ENCODE results near the gene STX4.
A peak's percentile ranks its signal among the peaks of the same experiment; 100 is the strongest.

DNA sequence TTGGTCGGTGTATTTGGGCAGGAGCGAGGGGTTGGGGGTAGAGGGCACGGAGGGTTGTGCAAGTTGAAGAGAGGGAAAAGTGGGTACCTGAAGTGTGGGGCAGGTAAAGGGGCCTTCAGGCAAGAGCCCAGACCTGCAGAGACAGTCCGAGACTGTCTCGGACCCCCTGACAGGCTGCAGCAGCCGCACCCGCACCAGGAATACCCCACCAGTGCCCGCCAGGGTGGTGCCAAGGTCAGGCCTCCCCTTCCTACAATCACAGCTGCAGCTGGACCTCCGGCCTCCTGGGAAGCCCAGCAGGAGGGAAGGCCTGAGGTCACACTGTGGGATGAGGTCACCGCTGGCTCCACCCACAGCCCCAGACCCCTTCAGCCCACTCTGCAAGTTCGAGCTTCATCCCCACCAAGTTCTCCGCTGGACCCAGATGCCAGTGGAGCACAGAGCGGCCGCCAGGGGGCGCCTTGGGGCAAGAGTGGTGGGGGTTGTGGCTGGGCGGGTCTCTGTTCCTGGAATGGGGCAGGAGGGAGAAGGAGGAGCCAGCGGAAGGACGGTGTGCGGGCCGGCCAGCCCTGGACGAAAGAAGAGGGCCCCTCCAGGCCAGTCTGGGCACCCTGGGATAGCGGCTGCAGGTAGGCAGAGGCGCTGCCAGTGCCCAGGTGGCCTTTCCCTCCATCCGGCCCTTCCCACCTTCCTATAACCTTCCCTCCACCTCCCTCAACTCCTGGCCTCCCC lies 48.5 kb upstream of the STX4 start, which contains the start of gene HSD3B7:
- TF ChIP-seq, protein P1, sequence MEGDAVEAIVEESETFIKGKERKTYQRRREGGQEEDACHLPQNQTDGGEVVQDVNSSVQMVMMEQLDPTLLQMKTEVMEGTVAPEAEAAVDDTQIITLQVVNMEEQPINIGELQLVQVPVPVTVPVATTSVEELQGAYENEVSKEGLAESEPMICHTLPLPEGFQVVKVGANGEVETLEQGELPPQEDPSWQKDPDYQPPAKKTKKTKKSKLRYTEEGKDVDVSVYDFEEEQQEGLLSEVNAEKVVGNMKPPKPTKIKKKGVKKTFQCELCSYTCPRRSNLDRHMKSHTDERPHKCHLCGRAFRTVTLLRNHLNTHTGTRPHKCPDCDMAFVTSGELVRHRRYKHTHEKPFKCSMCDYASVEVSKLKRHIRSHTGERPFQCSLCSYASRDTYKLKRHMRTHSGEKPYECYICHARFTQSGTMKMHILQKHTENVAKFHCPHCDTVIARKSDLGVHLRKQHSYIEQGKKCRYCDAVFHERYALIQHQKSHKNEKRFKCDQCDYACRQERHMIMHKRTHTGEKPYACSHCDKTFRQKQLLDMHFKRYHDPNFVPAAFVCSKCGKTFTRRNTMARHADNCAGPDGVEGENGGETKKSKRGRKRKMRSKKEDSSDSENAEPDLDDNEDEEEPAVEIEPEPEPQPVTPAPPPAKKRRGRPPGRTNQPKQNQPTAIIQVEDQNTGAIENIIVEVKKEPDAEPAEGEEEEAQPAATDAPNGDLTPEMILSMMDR (conservative IDR thresholded peaks at IDR 0.05; ENCODE audit: low read length): peak; percentile 86
- no peak for TF ChIP-seq EZH2phosphoT487 (IDR thresholded peaks at IDR 0.05; ENCODE audit: borderline replicate concordance)
